B cell (primary cell): ENCODE results near the gene IL1RL1.

Source experiments
- CTCF ChIP-seq: fragments of 200-600 bp; IDR thresholded peaks from one replicate; pipeline ENCODE4 v1.8.0; 2022; ENCODE audit warnings: antibody characterized with exemption, mild to moderate bottlenecking
- EZH2 ChIP-seq: IDR thresholded peaks from 2 replicates; pipeline ENCODE4 v1.6.1; 2012; ENCODE audit warnings: borderline replicate concordance, low read depth, mild to moderate bottlenecking, moderate library complexity, low read length; ENCODE audit not compliant: insufficient read depth, poor library complexity, severe bottlenecking

GRCh38 chr2:102289129-102289528 is 22.2 kb upstream of the IL1RL1 start:
- no peak for TF ChIP-seq EZH2
- no peak for TF ChIP-seq CTCF
